Left lobe of liver (tissue), 2 donors: ENCODE measurements around the gene UBAP2L. TPM values are rescaled to one million over a fixed set of nuclear protein-coding genes. Genes with fewer than 3 reads are reported as not detected.
A peak's percentile ranks its signal among the peaks of the same experiment; 100 is the strongest.
"Not testable (repeated sequence)": the region's sequence is repeated elsewhere in the genome, so short reads cannot be mapped to it uniquely, and the experiment has no call there.

Experiments
- ATAC-seq: fragments of 200-7000 bp; cut with Tn5 transposase; one replicate; pipeline ENCODE4 v1.9.1; 2020; ENCODE audit warnings: mild to moderate bottlenecking, moderate library complexity
- DNase-seq: peaks from one replicate; pipeline ENCODE4 v3.0.0-alpha.2; 2020; ENCODE audit warnings: low spot score
- total RNA-seq: library from RNA; stranded (reverse); gene quantifications from one replicate; pipeline ENCODE4 v1.2.1, GENCODE V29; 2021
- donor health status: DM: no; HTN: no; CAD: no; lungs with moderate emphysema.
- donor health status: DM: no; HTN: yes; CAD: no.

Gene UBAP2L
- total RNA-seq, 1 donor from 2014 or later: 38.0 TPM

- ATAC-seq (peak; percentile 94), DNase-seq (no peak)
Measured at GRCh38 chr1:154198756-154199562, 21.8 kb upstream of the UBAP2L start.

- DNase-seq (no peak), ATAC-seq (peak; percentile 80)
Measured at GRCh38 chr1:154199563-154199879, 21.2 kb upstream of the UBAP2L start.

DNA sequence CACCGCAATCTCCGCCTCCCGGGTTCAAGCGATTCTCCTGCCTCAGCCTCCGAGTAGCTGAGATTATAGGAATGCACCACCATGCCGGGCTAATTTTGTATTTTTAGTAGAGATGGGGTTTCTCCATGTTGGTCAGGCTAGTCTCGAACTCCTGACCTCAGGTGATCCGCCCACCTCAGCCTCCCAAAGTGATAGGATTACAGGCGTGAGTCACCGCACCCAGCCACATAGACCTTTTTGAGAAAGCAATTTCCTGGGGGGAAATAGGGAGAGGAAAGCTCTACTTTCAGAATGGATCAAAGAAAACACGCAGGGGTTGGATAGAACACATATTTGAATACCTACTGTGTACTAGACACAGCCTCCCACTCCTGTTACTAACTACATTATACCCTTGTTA, 15.0 kb upstream of the UBAP2L start:
- ATAC-seq, DNase-seq: not testable (repeated sequence)

GRCh38 chr1:154206196-154206595, 14.6 kb upstream of the UBAP2L start, which contains the start of gene CFAP141:
Gene CFAP141, minus strand, starts transcription at chr1:154206333. Its CDS starts 26 bp downstream, at chr1:154206307.
- no peak for DNase-seq
- ATAC-seq: no peak

DNA sequence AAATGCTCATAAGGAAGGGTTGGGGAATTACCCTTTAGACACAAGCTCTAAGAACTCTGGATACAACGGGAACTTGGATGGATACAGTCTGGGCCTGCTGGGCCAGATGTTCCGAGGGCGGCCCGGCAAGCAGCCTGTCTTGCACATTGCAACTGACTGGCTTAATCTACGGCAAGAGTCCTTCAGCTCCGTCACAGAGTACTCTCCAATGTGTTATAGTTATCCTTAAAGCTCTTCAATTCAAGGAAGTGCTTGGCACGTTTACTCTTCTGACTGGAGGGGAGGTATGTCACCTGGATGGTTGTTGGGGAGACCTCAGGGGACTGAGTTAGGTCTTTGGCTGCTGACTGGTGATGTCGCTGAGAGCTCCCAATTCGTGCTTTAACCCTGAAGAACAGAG, 13.5 kb upstream of the UBAP2L start:
- no peak for DNase-seq
- ATAC-seq: no peak

DNA sequence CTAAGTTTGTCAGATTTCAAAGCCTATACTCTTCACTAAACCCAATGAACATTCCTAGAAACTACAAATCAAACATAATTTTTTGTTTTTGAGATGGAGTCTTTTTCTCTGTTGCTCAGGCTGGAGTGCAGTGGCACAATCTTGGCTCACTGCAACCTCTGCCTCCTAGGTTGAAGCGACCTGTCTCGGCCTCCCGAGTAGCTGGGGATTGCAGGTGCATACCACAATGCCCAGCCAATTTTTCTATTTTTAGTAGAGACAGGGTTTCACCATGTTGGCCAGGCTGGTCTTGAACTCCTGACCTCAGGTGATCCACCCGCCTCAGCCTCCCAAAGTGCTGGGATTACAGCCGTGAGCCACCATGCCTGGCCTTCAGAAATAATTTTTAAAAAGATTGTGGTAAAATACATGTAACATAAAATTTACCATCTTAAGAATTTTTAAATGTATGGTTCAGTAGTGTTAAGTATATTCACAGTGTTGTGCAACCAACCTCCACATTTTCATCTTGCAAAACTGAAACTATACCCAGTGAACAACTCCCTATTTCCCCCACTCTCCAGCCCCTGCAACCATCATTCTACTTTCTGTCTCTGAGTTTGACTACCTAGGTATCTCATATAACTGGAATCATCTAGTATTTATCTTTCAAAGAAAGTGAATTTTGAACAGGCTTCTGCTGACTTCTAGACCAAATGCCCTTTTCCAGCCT, 11.9 kb upstream of the UBAP2L start:
- ATAC-seq (no peak), DNase-seq (no peak)

GRCh38 chr1:154212083-154212482, 8.7 kb upstream of the UBAP2L start:
- DNase-seq (no peak), ATAC-seq (no peak)

GRCh38 chr1:154213274-154213673, 7.5 kb upstream of the UBAP2L start:
- no peak for ATAC-seq
- no peak for DNase-seq

- no peak for ATAC-seq
- DNase-seq: peak; percentile 16
Measured at GRCh38 chr1:154218545-154218944, 2.2 kb upstream of the UBAP2L start.

DNA sequence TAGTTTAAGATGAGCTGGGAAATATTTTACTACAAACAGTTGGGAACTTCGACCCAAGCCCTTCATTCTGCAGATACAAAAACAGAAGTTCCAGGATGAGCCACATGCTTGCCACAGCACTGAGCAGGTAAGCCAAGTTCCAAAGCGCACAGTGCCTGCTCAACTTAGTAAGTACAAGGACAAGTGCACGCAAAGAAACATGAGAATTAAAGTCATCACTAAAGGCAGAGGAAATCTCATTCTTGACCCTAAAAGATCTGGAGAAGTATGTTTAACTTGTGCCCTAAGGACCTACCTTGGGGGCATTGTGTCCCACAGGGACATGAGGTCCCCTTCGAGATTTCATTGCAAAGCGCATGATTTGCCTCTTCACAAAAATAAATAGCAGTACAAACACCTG, 1.2 kb upstream of the UBAP2L start:
- ATAC-seq (peak; percentile 22), DNase-seq (peak; percentile 51)

DNA sequence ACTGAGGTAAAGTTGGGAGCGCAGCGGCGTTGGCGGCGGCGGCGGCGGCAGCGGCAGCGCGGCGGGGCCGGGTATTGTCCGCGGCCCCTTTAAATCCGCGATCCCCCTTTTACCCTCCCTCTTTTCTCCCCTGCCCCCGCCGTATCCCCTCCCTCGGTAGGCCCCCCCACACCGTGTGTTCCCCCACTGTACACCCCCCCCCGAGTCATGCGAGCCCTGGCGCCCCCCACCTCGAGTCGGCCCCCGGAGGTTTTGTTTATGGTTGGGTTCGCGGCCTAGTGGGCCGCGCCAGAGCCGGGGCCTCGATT, 169 bp downstream of the UBAP2L start:
- DNase-seq (no peak), ATAC-seq (no peak)

DNA sequence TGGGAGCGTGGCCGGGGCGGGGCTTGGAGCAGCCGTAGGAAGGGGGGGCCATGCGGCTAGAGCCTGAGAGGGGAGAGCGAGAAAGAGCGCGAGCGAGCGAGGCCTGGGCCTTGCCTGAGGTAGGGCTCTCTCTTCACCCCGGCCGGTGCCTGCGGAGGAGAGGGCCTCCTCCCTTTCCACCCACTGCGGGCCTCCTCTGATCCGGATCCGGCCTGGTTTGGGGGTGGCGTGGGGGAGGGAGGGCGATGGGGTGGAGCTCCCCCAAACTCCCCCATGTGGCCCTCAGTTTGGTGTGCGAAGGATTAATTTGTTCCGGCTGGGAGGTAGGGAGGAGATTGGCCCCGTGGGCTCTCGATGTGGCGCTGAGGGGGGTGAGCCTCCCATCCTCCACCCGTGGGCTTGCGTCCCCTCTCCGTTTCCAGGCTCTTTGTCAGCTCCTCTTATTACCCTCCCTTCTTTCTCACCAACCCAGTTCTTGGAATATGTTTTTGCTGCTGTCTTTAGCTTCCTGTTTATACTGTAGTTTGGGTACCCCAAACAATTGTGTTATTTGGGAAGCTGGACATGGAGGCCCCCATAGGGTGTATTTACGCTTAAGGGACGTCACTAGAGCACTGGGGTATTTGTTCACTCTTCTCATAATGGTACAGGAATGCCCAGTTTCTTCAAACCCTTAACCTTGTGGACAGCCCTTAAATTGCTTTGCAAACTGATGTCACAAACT, 685 bp downstream of the UBAP2L start:
- peak; percentile 47 for ATAC-seq
- DNase-seq: peak; percentile 72

GRCh38 chr1:154222518-154222917, 1.8 kb downstream of the UBAP2L start:
- DNase-seq: no peak
- ATAC-seq: no peak

- DNase-seq: no peak
- no peak for ATAC-seq
Measured at GRCh38 chr1:154222918-154223317, 2.2 kb downstream of the UBAP2L start.

DNA sequence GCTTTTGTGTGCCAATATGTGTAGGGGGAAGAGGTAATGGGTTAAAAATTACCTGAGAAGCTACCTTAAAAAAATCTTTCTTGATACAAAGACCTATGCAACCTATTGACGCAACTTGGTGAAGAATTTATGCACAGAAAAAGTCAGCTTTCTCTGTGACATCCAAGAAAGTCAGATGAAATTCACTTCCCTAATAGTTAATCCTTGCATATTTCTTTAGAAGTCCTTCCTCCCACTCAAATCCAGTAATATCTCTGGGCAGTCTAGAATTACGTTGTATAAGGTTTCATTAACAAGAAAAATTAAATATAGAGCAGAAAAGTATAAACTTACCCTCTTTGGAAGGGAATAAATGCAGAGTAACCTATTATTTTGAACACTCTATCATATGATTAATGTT, 2.9 kb downstream of the UBAP2L start:
- DNase-seq (no peak), ATAC-seq (no peak)

GRCh38 chr1:154225370-154225769, 4.6 kb downstream of the UBAP2L start:
- no peak for ATAC-seq

DNA sequence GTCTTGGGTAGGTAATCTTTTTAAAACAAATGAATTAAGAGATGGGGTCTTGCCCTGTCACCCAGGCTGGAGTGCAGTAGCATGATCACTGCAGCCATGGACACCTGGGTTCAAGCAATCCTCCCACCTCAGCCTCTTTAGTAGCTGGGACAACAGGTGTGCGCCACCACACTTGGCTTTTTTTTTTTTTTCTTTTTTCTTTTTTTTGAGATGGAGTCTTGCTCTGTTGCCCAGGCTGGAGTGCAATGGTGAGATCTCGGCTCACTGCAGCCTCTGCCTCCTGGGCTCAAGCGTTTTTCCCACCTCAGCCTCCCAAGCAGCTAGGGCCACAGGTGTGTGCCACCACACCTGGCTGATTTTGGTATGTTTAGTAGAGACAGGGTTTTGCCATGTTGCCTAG, 10.4 kb downstream of the UBAP2L start:
- not testable (repeated sequence) for DNase-seq, ATAC-seq

More at GRCh38 chr1:154225370-154225769, 4.6 kb downstream of the UBAP2L start:
- DNase-seq: no peak

DNA sequence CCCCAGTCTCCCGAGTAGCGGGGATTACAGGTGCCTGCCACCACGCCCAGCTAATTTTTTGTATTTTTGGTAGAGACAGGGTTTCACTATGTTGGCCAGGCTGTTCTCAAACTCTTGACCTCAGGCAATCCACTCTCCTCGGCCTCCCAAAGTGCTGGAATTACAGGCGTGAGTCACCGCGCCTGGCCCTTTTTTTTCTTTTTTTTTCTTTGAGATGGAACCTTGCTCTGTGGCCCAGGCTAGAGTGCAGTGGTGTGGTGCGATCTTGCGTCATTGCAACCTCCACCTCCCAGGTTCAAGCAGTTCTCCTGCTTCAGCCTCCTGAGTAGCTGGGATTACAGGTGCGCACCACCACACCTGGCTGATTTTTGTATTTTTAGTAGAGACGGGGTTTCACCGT, 12.4 kb downstream of the UBAP2L start:
- ATAC-seq, DNase-seq: not testable (repeated sequence)

- peak; percentile 58 for ATAC-seq
- DNase-seq: no peak
Measured at GRCh38 chr1:154236855-154237254, 16.1 kb downstream of the UBAP2L start.

- no peak for DNase-seq
- ATAC-seq: peak; percentile 87
Measured at GRCh38 chr1:154237435-154237834, 16.7 kb downstream of the UBAP2L start.

GRCh38 chr1:154237880-154238506, 17.2 kb downstream of the UBAP2L start:
- DNase-seq (no peak), ATAC-seq (peak; percentile 55)
